HFF-Myc (cell line): ENCODE measurements around the gene MCOLN2.
A peak's percentile ranks its signal among the peaks of the same experiment; 100 is the strongest.

Experiments used
- DNase-seq: peaks from one replicate; pipeline ENCODE4 v3.0.0-alpha.2; 2011; ENCODE audit warnings: low read depth; ENCODE audit errors: extremely low read depth
- H3K4me3 ChIP-seq: replicated peaks from 2 replicates; pipeline ENCODE4 v1.5.1; 2011; ENCODE audit warnings: low read depth, mild to moderate bottlenecking, control low read depth, low read length
- TF ChIP-seq, protein P1 (sequence below): IDR thresholded peaks from 2 replicates; pipeline ENCODE4 v1.5.1; 2012; ENCODE audit warnings: mild to moderate bottlenecking, low read depth, low read length, control low read depth; ENCODE audit errors: missing control alignments

Gene MCOLN2

DNA sequence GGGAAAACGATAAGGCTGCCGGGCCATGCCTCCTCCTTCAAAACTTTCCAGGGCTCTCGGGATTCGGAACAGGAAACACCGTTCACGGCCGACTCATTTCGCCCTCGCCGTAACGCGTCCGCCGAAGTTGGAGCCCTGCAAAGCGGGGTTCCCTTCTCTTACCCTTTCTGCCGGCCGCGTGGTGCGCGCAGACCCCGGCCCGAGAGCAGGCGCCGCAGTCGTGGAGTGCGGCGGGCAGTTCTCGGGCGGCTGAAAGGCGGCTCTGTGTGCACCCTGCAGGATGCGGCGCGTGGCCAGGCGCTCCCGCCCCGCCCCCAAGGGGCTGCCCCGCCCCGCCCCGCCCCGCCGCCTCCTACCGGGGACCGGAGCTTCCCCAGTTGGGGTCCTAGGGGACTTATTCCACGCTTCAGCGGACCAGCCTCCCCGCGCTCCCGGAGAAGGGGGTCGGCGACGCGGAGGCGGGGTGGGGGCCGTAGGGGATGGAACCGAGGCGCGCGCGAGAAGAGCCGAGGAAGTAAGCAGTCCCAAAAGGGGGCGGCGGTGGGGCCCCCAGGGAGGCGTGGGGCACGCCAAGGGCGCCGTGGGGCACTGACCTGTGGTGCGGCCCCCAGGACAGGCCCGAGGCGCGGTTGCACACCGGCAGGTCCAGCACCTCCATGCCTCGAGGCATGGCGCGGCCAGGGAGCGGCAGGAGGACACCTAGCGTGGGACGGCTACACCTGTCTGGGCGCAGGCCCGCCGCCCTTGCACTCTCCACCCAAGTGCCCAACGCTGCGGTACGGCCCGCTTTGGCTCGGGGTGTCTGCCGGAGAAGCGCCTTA, at the start of gene MCOLN2:
Gene MCOLN2 (minus strand): TSS at position 268 of the 821 bp plus-strand sequence. CDS start 241 bp downstream, at position 27.
- peak within 1 kb of the TSS; percentile 56 for H3K4me3 ChIP-seq
- DNase-seq = no peak
- TF ChIP-seq, protein P1, sequence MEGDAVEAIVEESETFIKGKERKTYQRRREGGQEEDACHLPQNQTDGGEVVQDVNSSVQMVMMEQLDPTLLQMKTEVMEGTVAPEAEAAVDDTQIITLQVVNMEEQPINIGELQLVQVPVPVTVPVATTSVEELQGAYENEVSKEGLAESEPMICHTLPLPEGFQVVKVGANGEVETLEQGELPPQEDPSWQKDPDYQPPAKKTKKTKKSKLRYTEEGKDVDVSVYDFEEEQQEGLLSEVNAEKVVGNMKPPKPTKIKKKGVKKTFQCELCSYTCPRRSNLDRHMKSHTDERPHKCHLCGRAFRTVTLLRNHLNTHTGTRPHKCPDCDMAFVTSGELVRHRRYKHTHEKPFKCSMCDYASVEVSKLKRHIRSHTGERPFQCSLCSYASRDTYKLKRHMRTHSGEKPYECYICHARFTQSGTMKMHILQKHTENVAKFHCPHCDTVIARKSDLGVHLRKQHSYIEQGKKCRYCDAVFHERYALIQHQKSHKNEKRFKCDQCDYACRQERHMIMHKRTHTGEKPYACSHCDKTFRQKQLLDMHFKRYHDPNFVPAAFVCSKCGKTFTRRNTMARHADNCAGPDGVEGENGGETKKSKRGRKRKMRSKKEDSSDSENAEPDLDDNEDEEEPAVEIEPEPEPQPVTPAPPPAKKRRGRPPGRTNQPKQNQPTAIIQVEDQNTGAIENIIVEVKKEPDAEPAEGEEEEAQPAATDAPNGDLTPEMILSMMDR = no peak

DNA sequence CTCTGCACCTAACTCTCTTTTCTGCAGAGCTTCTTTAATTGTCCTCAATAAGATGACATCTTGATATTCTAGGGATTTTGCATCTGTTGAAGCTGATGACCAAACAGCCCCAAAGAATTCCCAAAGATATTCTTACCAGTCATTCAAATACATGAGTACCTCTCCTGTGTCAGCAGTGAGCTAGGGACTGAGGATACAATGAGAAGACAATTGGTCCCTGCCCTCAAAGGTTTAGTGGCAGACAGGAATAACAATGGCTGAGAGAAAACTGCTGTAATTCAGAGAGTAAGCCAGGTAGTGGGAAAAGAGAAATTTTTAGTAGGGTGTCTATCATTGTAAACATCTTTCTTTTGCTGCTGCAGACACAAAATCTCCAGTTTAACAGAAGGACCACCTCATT, 45.5 kb upstream of the MCOLN2 start:
- TF ChIP-seq, protein P1 = no peak
- no peak for DNase-seq
- no peak overlapping the region for H3K4me3 ChIP-seq

DNA sequence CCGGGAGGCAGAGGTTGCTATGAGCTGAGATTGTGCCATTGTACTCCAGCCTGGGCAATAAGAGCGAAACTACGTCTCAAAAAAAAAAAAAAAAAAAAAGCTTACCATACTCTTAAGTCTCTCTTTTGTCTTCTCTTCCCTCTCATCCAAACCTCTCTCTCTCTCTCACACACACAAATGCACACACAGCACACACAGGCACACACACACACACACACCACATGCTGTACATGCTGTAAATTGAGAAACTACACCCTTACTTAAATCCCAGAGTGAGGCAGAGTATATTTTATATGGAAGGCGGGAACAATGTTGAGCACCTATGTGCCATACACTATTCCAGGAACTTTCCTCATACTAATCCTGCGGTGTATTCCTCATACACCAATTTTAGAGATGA, 44.9 kb upstream of the MCOLN2 start:
- no peak for DNase-seq
- no peak overlapping the region for H3K4me3 ChIP-seq
- TF ChIP-seq, protein P1 = no peak

DNA sequence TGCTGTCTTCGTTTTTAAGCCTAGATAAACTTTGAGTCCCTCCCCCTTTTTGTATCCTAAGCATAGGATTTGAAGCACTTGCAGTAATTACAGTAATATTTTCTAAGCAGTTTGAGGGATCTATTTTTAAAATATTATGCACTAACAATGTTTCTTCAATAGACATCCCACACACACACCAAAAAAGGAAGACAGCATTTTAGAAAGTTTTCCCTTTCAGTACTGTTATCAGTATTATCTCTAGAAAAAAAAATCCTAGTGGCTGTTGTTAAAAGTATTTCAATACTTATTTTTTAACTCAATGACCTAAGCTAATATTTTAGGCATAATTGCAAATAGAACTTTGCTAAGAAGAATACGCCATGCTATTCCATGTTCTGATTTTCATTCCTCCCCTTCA, 36.3 kb upstream of the MCOLN2 start:
- H3K4me3 ChIP-seq = no peak overlapping the region
- TF ChIP-seq, protein P1 = no peak
- no peak for DNase-seq

DNA sequence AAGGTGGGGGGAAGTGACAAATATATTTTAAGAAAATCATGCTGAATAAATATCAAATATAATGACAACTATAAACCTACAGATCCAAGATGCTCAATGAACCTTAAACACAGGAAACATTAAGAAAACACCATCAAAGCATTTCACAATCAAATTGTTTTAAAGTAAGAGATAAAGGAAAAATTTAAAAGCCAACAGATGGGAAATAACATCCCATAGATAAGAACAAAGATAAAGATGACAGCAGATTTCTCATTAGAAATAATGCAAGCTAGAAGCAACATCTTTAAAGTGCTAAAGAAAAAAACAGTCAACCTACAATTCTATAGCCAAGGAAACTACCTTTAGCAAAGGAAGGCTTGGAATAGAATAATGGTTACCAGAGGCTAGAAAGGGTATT, 33.6 kb upstream of the MCOLN2 start:
- TF ChIP-seq, protein P1 = no peak
- no peak for DNase-seq
- H3K4me3 ChIP-seq = no peak overlapping the region

DNA sequence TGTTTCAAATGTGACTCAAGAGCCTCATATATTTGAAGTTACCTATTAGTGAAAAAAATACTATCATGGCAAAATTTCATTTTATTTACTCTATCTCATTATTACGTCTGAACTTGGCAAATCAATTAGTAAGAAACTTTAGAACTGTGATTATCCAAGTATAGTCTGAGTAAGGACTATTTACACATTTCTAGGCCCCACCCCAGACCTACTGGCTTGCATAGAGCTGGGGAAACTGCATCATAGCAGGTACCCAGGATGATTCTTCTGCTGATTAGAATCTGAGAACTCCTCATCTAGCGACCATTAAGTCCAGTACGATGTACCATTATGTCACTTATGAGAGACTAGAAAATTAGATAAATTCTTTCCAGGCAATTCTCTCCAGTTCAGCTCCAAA, 31.2 kb upstream of the MCOLN2 start:
- H3K4me3 ChIP-seq = no peak overlapping the region
- TF ChIP-seq, protein P1 = no peak
- no peak for DNase-seq
